HEK293 (cell line): ENCODE measurements around the gene TDRD9.

Experiments
- MYNN ChIP-seq: fragments of 450-650 bp; formaldehyde crosslinking; IDR thresholded peaks from 2 replicates; pipeline ENCODE4 v1.5.1; 2016; ENCODE audit warnings: missing biosample characterization, missing genetic modification characterization, borderline replicate concordance
- SETDB1 ChIP-seq: IDR thresholded peaks from one replicate; pipeline ENCODE4 v1.6.1; 2017; ENCODE audit warnings: mild to moderate bottlenecking, low read length, moderate library complexity, mixed read lengths; ENCODE audit not compliant: insufficient read length
- ZBTB26 ChIP-seq: fragments of 450-650 bp; formaldehyde crosslinking; optimal IDR thresholded peaks from 2 replicates; pipeline ENCODE3; 2016; ENCODE audit warnings: missing biosample characterization, mild to moderate bottlenecking, missing genetic modification characterization
- ZNF10 ChIP-seq: fragments of 450-650 bp; formaldehyde crosslinking; IDR thresholded peaks from 2 replicates; pipeline ENCODE4 v1.5.1; 2017; ENCODE audit warnings: missing biosample characterization, missing genetic modification characterization
- ZNF2 ChIP-seq: fragments of 450-650 bp; formaldehyde crosslinking; IDR thresholded peaks from 2 replicates; pipeline ENCODE4 v1.5.1; 2016; ENCODE audit warnings: missing biosample characterization, missing genetic modification characterization
- ZNF223 ChIP-seq: fragments of 450-650 bp; formaldehyde crosslinking; IDR thresholded peaks from 2 replicates; pipeline ENCODE4 v1.5.1; 2016; ENCODE audit warnings: missing biosample characterization, missing genetic modification characterization
- ZNF274 ChIP-seq, 2 experiments: fragments of 200-500 bp in 1 of 2; fragments of 450-650 bp in 1 of 2; sonication (Bioruptor generic) in 1 of 2; formaldehyde crosslinking in 1 of 2; IDR thresholded peaks; 2 replicates each; pipeline versions ENCODE4 v1.5.1 to v1.6.1; 2014 to 2016; ENCODE audit warnings: borderline replicate concordance in 1 of 2, inconsistent platforms in 1 of 2, low read length in 1 of 2, missing biosample characterization in 1 of 2, missing genetic modification characterization in 1 of 2
- ZNF335 ChIP-seq: fragments of 450-650 bp; formaldehyde crosslinking; conservative IDR thresholded peaks from 2 replicates; pipeline ENCODE4 v1.5.1; 2016; ENCODE audit warnings: missing biosample characterization, missing genetic modification characterization
- ZNF704 ChIP-seq: fragments of 450-650 bp; formaldehyde crosslinking; IDR thresholded peaks from 2 replicates; pipeline ENCODE4 v1.5.1; 2016; ENCODE audit warnings: missing biosample characterization, missing genetic modification characterization
- ZSCAN4 ChIP-seq: fragments of 450-650 bp; formaldehyde crosslinking; IDR thresholded peaks from 2 replicates; pipeline ENCODE4 v1.5.1; 2017; ENCODE audit warnings: missing biosample characterization, missing genetic modification characterization
- TF ChIP-seq, protein P1 (sequence below): fragments of 450-650 bp; formaldehyde crosslinking; IDR thresholded peaks from 2 replicates; pipeline ENCODE4 v1.5.1; 2016; ENCODE audit warnings: missing biosample characterization, missing genetic modification characterization

GRCh38 chr14:104051092-104051813, 123.0 kb downstream of the TDRD9 start:
- TF ChIP-seq ZNF10 (tag by site-specific recombination) (no peak), ZNF223 (no peak), ZNF2 (tag by site-specific recombination) (no peak), ZNF274 (IDR thresholded peaks at IDR 0.05; ENCODE audit: low read length) (no peak), ZNF274 (tag by site-specific recombination; IDR thresholded peaks at IDR 0.05; ENCODE audit: borderline replicate concordance) (no peak), MYNN (tag by site-specific recombination) (no peak), SETDB1 (no peak), ZNF704 (no peak), ZSCAN4 (tag by site-specific recombination) (no peak), ZBTB26 (no peak), ZNF335 (tag by site-specific recombination) (no peak)
- TF ChIP-seq, protein P1, sequence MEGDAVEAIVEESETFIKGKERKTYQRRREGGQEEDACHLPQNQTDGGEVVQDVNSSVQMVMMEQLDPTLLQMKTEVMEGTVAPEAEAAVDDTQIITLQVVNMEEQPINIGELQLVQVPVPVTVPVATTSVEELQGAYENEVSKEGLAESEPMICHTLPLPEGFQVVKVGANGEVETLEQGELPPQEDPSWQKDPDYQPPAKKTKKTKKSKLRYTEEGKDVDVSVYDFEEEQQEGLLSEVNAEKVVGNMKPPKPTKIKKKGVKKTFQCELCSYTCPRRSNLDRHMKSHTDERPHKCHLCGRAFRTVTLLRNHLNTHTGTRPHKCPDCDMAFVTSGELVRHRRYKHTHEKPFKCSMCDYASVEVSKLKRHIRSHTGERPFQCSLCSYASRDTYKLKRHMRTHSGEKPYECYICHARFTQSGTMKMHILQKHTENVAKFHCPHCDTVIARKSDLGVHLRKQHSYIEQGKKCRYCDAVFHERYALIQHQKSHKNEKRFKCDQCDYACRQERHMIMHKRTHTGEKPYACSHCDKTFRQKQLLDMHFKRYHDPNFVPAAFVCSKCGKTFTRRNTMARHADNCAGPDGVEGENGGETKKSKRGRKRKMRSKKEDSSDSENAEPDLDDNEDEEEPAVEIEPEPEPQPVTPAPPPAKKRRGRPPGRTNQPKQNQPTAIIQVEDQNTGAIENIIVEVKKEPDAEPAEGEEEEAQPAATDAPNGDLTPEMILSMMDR: no peak
